A549 (cell line): ENCODE measurements around the gene UFD1.

Experiments used
- BCL3 ChIP-seq: fragments of >200 bp; sonication (Bioruptor Twin); formaldehyde crosslinking; IDR thresholded peaks from 3 replicates; pipeline ENCODE4 v1.6.1; 2016
- CTCF ChIP-seq: fragments of >200 bp; sonication (Bioruptor Twin); formaldehyde crosslinking; IDR thresholded peaks from 3 replicates; pipeline ENCODE4 v1.5.1; 2016
- EP300 ChIP-seq, 2 experiments: fragments of >200 bp; sonication (Bioruptor Twin); formaldehyde crosslinking; IDR thresholded peaks; 2 replicates in 1 of 2; 3 replicates in 1 of 2; pipeline ENCODE4 v1.6.1; 2016 to 2017
- NR3C1 ChIP-seq: fragments of >200 bp; sonication (Bioruptor Twin); formaldehyde crosslinking; IDR thresholded peaks from 3 replicates; pipeline ENCODE4 v1.6.1; 2017
- POLR2A ChIP-seq: IDR thresholded peaks from 2 replicates; pipeline ENCODE4 v1.6.1; 2012; ENCODE audit warnings: mild to moderate bottlenecking, low read length
- USF2 ChIP-seq: fragments of 450-650 bp; IDR thresholded peaks from 2 replicates; pipeline ENCODE4 v1.6.1; 2014; ENCODE audit warnings: antibody characterized with exemption

GRCh38 chr22:19508024-19508776, 29.2 kb upstream of the UFD1 start:
- TF ChIP-seq USF2 (no peak), BCL3 (no peak), POLR2A (no peak), CTCF (no peak), NR3C1 (no peak), EP300 (IDR thresholded peaks at IDR 0.05) (no peak)
